ENCODE measurements around the gene CCDC178.
"Not testable (repeated sequence)": the region's sequence is repeated elsewhere in the genome, so short reads cannot be mapped to it uniquely, and the experiment has no call there.

CCDC178 gene

GRCh38 chr18:33440060-33441043 lies at the start of gene CCDC178:
CCDC178 (minus strand) TSS chr18:33440721; CDS start chr18:33412088, 28,633 bp downstream.
- no peak for DNase-seq (ENCODE audit: extremely low read depth in 1 of 2, low read depth in 1 of 2)

- DNase-seq (ENCODE audit: extremely low read depth in 1 of 2, low read depth in 1 of 2) = no peak
Measured at GRCh38 chr18:33483908-33484307, 43.4 kb upstream of the CCDC178 start.

GRCh38 chr18:33472509-33472908 lies 32.0 kb upstream of the CCDC178 start:
- DNase-seq (ENCODE audit: extremely low read depth in 1 of 2, low read depth in 1 of 2) = no peak

- DNase-seq (ENCODE audit: extremely low read depth in 1 of 2, low read depth in 1 of 2) = no peak
Measured at GRCh38 chr18:33470216-33470615, 29.7 kb upstream of the CCDC178 start.

GRCh38 chr18:33469699-33470098 lies 29.2 kb upstream of the CCDC178 start:
- no peak for DNase-seq (ENCODE audit: extremely low read depth in 1 of 2, low read depth in 1 of 2)

- DNase-seq (ENCODE audit: extremely low read depth in 1 of 2, low read depth in 1 of 2) = no peak
Measured at GRCh38 chr18:33467531-33467930, 27.0 kb upstream of the CCDC178 start.

- DNase-seq (ENCODE audit: extremely low read depth in 1 of 2, low read depth in 1 of 2) = no peak
Measured at GRCh38 chr18:33466822-33467221, 26.3 kb upstream of the CCDC178 start.

GRCh38 chr18:33460681-33461080 lies 20.2 kb upstream of the CCDC178 start:
- DNase-seq (ENCODE audit: extremely low read depth in 1 of 2, low read depth in 1 of 2) = no peak

GRCh38 chr18:33459612-33460011 lies 19.1 kb upstream of the CCDC178 start:
- no peak for DNase-seq (ENCODE audit: extremely low read depth in 1 of 2, low read depth in 1 of 2)

GRCh38 chr18:33446604-33447003 lies 6.1 kb upstream of the CCDC178 start:
- no peak for DNase-seq (ENCODE audit: extremely low read depth in 1 of 2, low read depth in 1 of 2)

- no peak for DNase-seq (ENCODE audit: extremely low read depth in 1 of 2, low read depth in 1 of 2)
Measured at GRCh38 chr18:33444709-33445108, 4.2 kb upstream of the CCDC178 start.

GRCh38 chr18:33432857-33433256 lies 7.7 kb downstream of the CCDC178 start:
- no peak for DNase-seq (ENCODE audit: extremely low read depth in 1 of 2, low read depth in 1 of 2)

GRCh38 chr18:33427549-33427948 lies 13.0 kb downstream of the CCDC178 start:
- DNase-seq (ENCODE audit: extremely low read depth in 1 of 2, low read depth in 1 of 2) = no peak

- no peak for DNase-seq (ENCODE audit: extremely low read depth in 1 of 2, low read depth in 1 of 2)
Measured at GRCh38 chr18:33424266-33424946, 16.1 kb downstream of the CCDC178 start.

GRCh38 chr18:33421225-33421624 lies 19.3 kb downstream of the CCDC178 start:
- DNase-seq (ENCODE audit: extremely low read depth in 1 of 2, low read depth in 1 of 2) = no peak

GRCh38 chr18:33404244-33404873 lies 36.2 kb downstream of the CCDC178 start:
- DNase-seq (ENCODE audit: extremely low read depth in 1 of 2, low read depth in 1 of 2) = no peak

GRCh38 chr18:33398939-33399338 lies 41.6 kb downstream of the CCDC178 start:
- not testable (repeated sequence) for DNase-seq (ENCODE audit: extremely low read depth in 1 of 2, low read depth in 1 of 2)

- no peak for DNase-seq (ENCODE audit: extremely low read depth in 1 of 2, low read depth in 1 of 2)
Measured at GRCh38 chr18:33375829-33376228, 64.7 kb downstream of the CCDC178 start.

- DNase-seq (ENCODE audit: extremely low read depth in 1 of 2, low read depth in 1 of 2) = no peak
Measured at GRCh38 chr18:33372442-33372841, 68.1 kb downstream of the CCDC178 start.

- DNase-seq (ENCODE audit: extremely low read depth in 1 of 2, low read depth in 1 of 2) = no peak
Measured at GRCh38 chr18:33369711-33370449, 70.6 kb downstream of the CCDC178 start.

GRCh38 chr18:33356735-33357134 lies 83.8 kb downstream of the CCDC178 start:
- DNase-seq (ENCODE audit: extremely low read depth in 1 of 2, low read depth in 1 of 2) = no peak

Data from stimulated activated CD8-positive, alpha-beta memory T cell treated with anti-CD3 and anti-CD28 coated beads, Interleukin-7, amount 100 ng/mL, for 48 hours (primary cell).